OCI-LY1 (cell line): ENCODE data around the gene ULBP2.
"Not testable (repeated sequence)": the region's sequence is repeated elsewhere in the genome, so short reads cannot be mapped to it uniquely, and the experiment has no call there.

Source experiments
- H2AFZ ChIP-seq: fragments of 200-600 bp; sonication (generic), shearing (Covaris generic); 2 replicates; pipeline ENCODE4 v1.6.0; 2014; ENCODE audit warnings: antibody characterized with exemption, mild to moderate bottlenecking, low read length
- H3F3A ChIP-seq: fragments of 200-600 bp; sonication (generic), shearing (Covaris generic); 2 replicates; pipeline ENCODE4 v1.6.0; 2014; ENCODE audit warnings: mild to moderate bottlenecking, antibody characterized with exemption, low read length, moderate library complexity; ENCODE audit not compliant: insufficient read depth
- H3K27ac ChIP-seq: fragments of 200-600 bp; sonication (generic); 2 replicates; pipeline ENCODE4 v1.5.1; 2014; ENCODE audit warnings: low read length, mixed run types, mild to moderate bottlenecking, low read depth; ENCODE audit not compliant: poor library complexity, severe bottlenecking
- H3K27me3 ChIP-seq: fragments of 200-600 bp; sonication (generic); 2 replicates; pipeline ENCODE4 v1.6.0; 2014; ENCODE audit warnings: antibody characterized with exemption, mild to moderate bottlenecking, low read length, moderate library complexity; ENCODE audit not compliant: insufficient read depth
- H3K36me3 ChIP-seq: fragments of 200-600 bp; sonication (generic); 2 replicates; pipeline ENCODE4 v1.6.1; 2014; ENCODE audit warnings: mild to moderate bottlenecking, antibody characterized with exemption, low read length, moderate library complexity, mixed read lengths; ENCODE audit not compliant: insufficient read depth
- H3K4me1 ChIP-seq: fragments of 200-600 bp; sonication (generic); 2 replicates; pipeline ENCODE4 v1.5.1; 2014; ENCODE audit warnings: mild to moderate bottlenecking, low read length, moderate library complexity; ENCODE audit not compliant: insufficient read depth, severe bottlenecking
- H3K4me2 ChIP-seq: fragments of 200-600 bp; sonication (generic), shearing (Covaris generic); 2 replicates; pipeline ENCODE4 v1.6.1; 2014; ENCODE audit warnings: low read length
- H3K4me3 ChIP-seq: fragments of 200-600 bp; sonication (generic); 2 replicates; pipeline ENCODE4 v1.5.1; 2014; ENCODE audit warnings: low read length, low read depth, mild to moderate bottlenecking, mixed read lengths; ENCODE audit not compliant: poor library complexity, severe bottlenecking
- H3K79me2 ChIP-seq: fragments of 200-600 bp; shearing (Covaris generic); 2 replicates; pipeline ENCODE4 v1.6.1; 2016; ENCODE audit warnings: mixed run types, low read length, mixed read lengths; ENCODE audit not compliant: insufficient read depth
- H3K9ac ChIP-seq: fragments of 200-600 bp; sonication (generic), shearing (Covaris generic); 2 replicates; pipeline ENCODE4 v1.6.1; 2014; ENCODE audit warnings: mild to moderate bottlenecking, low read length, mixed read lengths
- H3K9me2 ChIP-seq: fragments of 200-600 bp; sonication (generic), shearing (Covaris generic); 2 replicates; pipeline ENCODE4 v1.6.1; 2014; ENCODE audit warnings: low read depth, mild to moderate bottlenecking, low read length, mixed read lengths
- H3K9me3 ChIP-seq: fragments of 200-600 bp; shearing (Covaris generic); 2 replicates; pipeline ENCODE4 v1.6.1; 2014; ENCODE audit warnings: low read length, mixed read lengths
- H4K20me1 ChIP-seq: fragments of 200-600 bp; sonication (generic), shearing (Covaris generic); 2 replicates; pipeline ENCODE4 v1.6.0; 2016; ENCODE audit warnings: mild to moderate bottlenecking, low read length; ENCODE audit not compliant: insufficient read depth
- CTCF ChIP-seq: fragments of 200-600 bp; sonication (generic), shearing (Covaris generic); IDR thresholded peaks from 2 replicates; pipeline ENCODE4 v1.5.1; 2017; ENCODE audit warnings: mild to moderate bottlenecking, antibody characterized with exemption, low read length, moderate library complexity, mixed read lengths
- EZH2 ChIP-seq: fragments of 200-600 bp; sonication (generic), shearing (Covaris generic); IDR thresholded peaks from 2 replicates; pipeline ENCODE4 v1.8.0; 2017; ENCODE audit warnings: borderline replicate concordance, mixed run types, mild to moderate bottlenecking, antibody characterized with exemption, low read length, moderate library complexity, mixed read lengths

Gene ULBP2

GRCh38 chr6:149925253-149925973, 16.4 kb upstream of the ULBP2 start:
- no peaks in the 10 kb centered on the region for H4K20me1 ChIP-seq
- no peaks in the 10 kb centered on the region for H3K36me3 ChIP-seq
- no peak overlapping the region for H3K4me3 ChIP-seq
- H3K27ac ChIP-seq = no peak overlapping the region
- no peaks in the 10 kb centered on the region for H3K9me2 ChIP-seq
- no peaks in the 10 kb centered on the region for H3K79me2 ChIP-seq
- no peaks in the 10 kb centered on the region for H3F3A ChIP-seq
- H3K9me3 ChIP-seq = no peaks in the 10 kb centered on the region
- TF ChIP-seq EZH2 = no peak
- H3K4me1 ChIP-seq = peaks cover 6% of the 10 kb centered on the region
- H3K27me3 ChIP-seq = peaks cover 4% of the 10 kb centered on the region; the same call in 1 of the 2 replicates
- no peak overlapping the region for H2AFZ ChIP-seq
- H3K4me2 ChIP-seq = no peak overlapping the region
- no peak overlapping the region for H3K9ac ChIP-seq

GRCh38 chr6:149925974-149926777, 15.6 kb upstream of the ULBP2 start:
- H3K36me3 ChIP-seq = no peaks in the 10 kb centered on the region
- no peaks in the 10 kb centered on the region for H3K9me2 ChIP-seq
- H3K9ac ChIP-seq = no peak overlapping the region
- peaks cover 6% of the 10 kb centered on the region for H3K4me1 ChIP-seq
- H4K20me1 ChIP-seq = no peaks in the 10 kb centered on the region
- peak; percentile 67 for TF ChIP-seq CTCF
- TF ChIP-seq EZH2 = no peak
- no peaks in the 10 kb centered on the region for H3K9me3 ChIP-seq
- peaks cover 4% of the 10 kb centered on the region; the same call in 1 of the 2 replicates for H3K27me3 ChIP-seq
- no peak overlapping the region for H3K27ac ChIP-seq
- no peak overlapping the region for H3K4me2 ChIP-seq
- H3F3A ChIP-seq = no peaks in the 10 kb centered on the region
- H3K79me2 ChIP-seq = no peaks in the 10 kb centered on the region
- no peak overlapping the region for H3K4me3 ChIP-seq
- H2AFZ ChIP-seq = no peak overlapping the region

GRCh38 chr6:149927025-149927424, 14.8 kb upstream of the ULBP2 start:
- not testable (repeated sequence) for H3K9me3 ChIP-seq

GRCh38 chr6:149929422-149929821, 12.4 kb upstream of the ULBP2 start:
- H3K79me2 ChIP-seq = no peaks in the 10 kb centered on the region
- H3K36me3 ChIP-seq = no peaks in the 10 kb centered on the region
- no peak overlapping the region for H3K4me3 ChIP-seq
- H3K27ac ChIP-seq = no peak overlapping the region
- no peak overlapping the region for H2AFZ ChIP-seq
- no peaks in the 10 kb centered on the region for H3F3A ChIP-seq
- H3K9me2 ChIP-seq = no peaks in the 10 kb centered on the region
- no peak overlapping the region for H3K9ac ChIP-seq
- no peaks in the 10 kb centered on the region for H3K9me3 ChIP-seq
- H3K4me1 ChIP-seq = no peaks in the 10 kb centered on the region
- H3K4me2 ChIP-seq = no peak overlapping the region
- no peaks in the 10 kb centered on the region for H4K20me1 ChIP-seq
- peaks cover 4% of the 10 kb centered on the region; the same call in 1 of the 2 replicates for H3K27me3 ChIP-seq
- TF ChIP-seq EZH2 = no peak
- peak; percentile 60 for TF ChIP-seq CTCF

More at GRCh38 chr6:149927025-149927424, 14.8 kb upstream of the ULBP2 start:
- H3K36me3 ChIP-seq, H3K79me2 ChIP-seq, H2AFZ ChIP-seq, H3K9me2 ChIP-seq, H3K27ac ChIP-seq, H3F3A ChIP-seq, H3K4me2 ChIP-seq, H3K9ac ChIP-seq, H3K4me3 ChIP-seq, H4K20me1 ChIP-seq, H3K27me3 ChIP-seq, H3K4me1 ChIP-seq: not testable (repeated sequence)
